ENCODE results near the gene PARD6B. TPM values are rescaled to one million over a fixed set of nuclear protein-coding genes. Genes with fewer than 3 reads are reported as not detected.

PARD6B gene
- total RNA-seq, 1 experiment from 2014 or later = 29.6 TPM

- DNase-seq (ENCODE audit: low spot score) (no peak), ATAC-seq (peak; percentile 69)
- H3K27me3 Mint-ChIP-seq (ENCODE audit: low read depth) = no peaks in the 10 kb centered on the region
- peaks cover 61% of the 10 kb centered on the region for H3K4me1 Mint-ChIP-seq
- H3K36me3 Mint-ChIP-seq = peaks cover 13% of the 10 kb centered on the region
- TF ChIP-seq PRRX2 (CRISPR knock-in tag; IDR thresholded peaks at IDR 0.05) (no peak), JAZF1 (CRISPR knock-in tag; IDR thresholded peaks at IDR 0.05) (no peak), E2F4 (CRISPR knock-in tag; IDR thresholded peaks at IDR 0.05; ENCODE audit: borderline replicate concordance, low read depth) (no peak), USF1 (CRISPR knock-in tag; IDR thresholded peaks at IDR 0.05) (no peak), ESRRA (CRISPR knock-in tag; IDR thresholded peaks at IDR 0.05; ENCODE audit: borderline replicate concordance) (no peak), ZNF396 (CRISPR knock-in tag; IDR thresholded peaks at IDR 0.05; ENCODE audit: borderline replicate concordance) (no peak), E2F5 (CRISPR knock-in tag; IDR thresholded peaks at IDR 0.05) (no peak), MLX (CRISPR knock-in tag; IDR thresholded peaks at IDR 0.05) (no peak), NFYB (CRISPR knock-in tag; conservative IDR thresholded peaks at IDR 0.05; ENCODE audit: low read depth) (no peak), KAT7 (CRISPR knock-in tag; IDR thresholded peaks at IDR 0.05; ENCODE audit: borderline replicate concordance) (no peak), SMAD4 (CRISPR knock-in tag; IDR thresholded peaks at IDR 0.05) (no peak)
- ChIA-PET CTCF (interaction anchor here (0.6 to 2.0 kb wide), 12 partner anchors 12 to 251 kb away, joined by 3 to 11 read pairs (median 4); partner anchors contain the start of genes BCAS4, PARD6B and RIPOR3), POLR2A (no interaction called here)
- no peaks in the 10 kb centered on the region for H3K9me3 Mint-ChIP-seq
- peak overlapping the region; percentile 97 for H3K27ac Mint-ChIP-seq
- no peak overlapping the region for H3K4me3 Mint-ChIP-seq
These were observed 12.9 kb downstream of the PARD6B start for GRCh38 chr20:50744143-50744792.

GRCh38 chr20:50745634-50746137 lies 14.3 kb downstream of the PARD6B start:
- no peaks in the 10 kb centered on the region for H3K27me3 Mint-ChIP-seq (ENCODE audit: low read depth)
- peaks cover 25% of the 10 kb centered on the region for H3K36me3 Mint-ChIP-seq
- 0 out of 2 replicates have a peak overlapping the region, but pooled peaks have one; percentile 24 for H3K27ac Mint-ChIP-seq
- peaks cover 49% of the 10 kb centered on the region for H3K4me1 Mint-ChIP-seq
- TF ChIP-seq JUN (CRISPR knock-in tag; IDR thresholded peaks at IDR 0.05) (no peak), HMGA2 (CRISPR knock-in tag; IDR thresholded peaks at IDR 0.05) (no peak), GRHL2 (CRISPR knock-in tag; IDR thresholded peaks at IDR 0.05; ENCODE audit: insufficient replicate concordance, severe bottlenecking) (no peak), MAX (CRISPR knock-in tag; IDR thresholded peaks at IDR 0.05) (no peak), ZNF138 (CRISPR knock-in tag; conservative IDR thresholded peaks at IDR 0.05) (no peak), FOXK1 (CRISPR knock-in tag; IDR thresholded peaks at IDR 0.05) (no peak), TEAD4 (CRISPR knock-in tag; IDR thresholded peaks at IDR 0.05) (no peak), ETV6 (CRISPR knock-in tag; IDR thresholded peaks at IDR 0.05) (no peak), ZNF281 (CRISPR knock-in tag; IDR thresholded peaks at IDR 0.05) (no peak)
- no peak for DNase-seq (ENCODE audit: low spot score)
- no peak for ATAC-seq
- CTCF ChIA-PET = interaction anchor here (0.5 to 1.8 kb wide), 6 partner anchors 33 to 120 kb away, joined by 3 to 6 read pairs (median 4); partner anchors contain the start of gene BCAS4
- POLR2A ChIA-PET = interaction anchor here (0.6 kb wide), 1 partner anchor 87 kb away, joined by 3 read pairs; no protein-coding TSS in a partner anchor
- no peaks in the 10 kb centered on the region for H3K9me3 Mint-ChIP-seq
- no peak overlapping the region for H3K4me3 Mint-ChIP-seq
